Measurements from ENCODE around the gene ST6GALNAC3. TPM values are rescaled to one million over a fixed set of nuclear protein-coding genes. Genes with fewer than 3 reads are reported as not detected.
A peak's percentile ranks its signal among the peaks of the same experiment; 100 is the strongest.

Gene ST6GALNAC3
- total RNA-seq, 1 experiment from 2014 or later: 0.82 TPM

DNA sequence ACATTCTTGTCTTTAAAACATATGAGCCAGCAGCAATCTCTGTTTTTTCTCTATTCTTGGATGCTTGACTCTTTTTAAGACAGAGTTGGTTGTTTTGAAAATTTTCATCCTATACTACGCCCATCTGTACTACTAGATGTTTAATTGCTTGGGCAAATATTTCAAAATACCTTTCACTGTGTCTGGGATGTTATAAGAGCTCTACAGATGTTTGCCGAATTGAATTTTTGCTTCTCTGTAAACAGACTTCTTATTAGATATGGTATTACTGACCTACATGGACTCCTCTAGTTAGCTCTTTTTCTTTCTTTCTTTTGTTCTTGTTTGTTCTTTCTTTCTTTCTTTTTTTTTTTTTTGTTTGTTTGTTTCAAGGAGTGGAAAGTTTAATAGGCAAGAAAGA is 345.1 kb downstream of the ST6GALNAC3 start:
- Mint-ChIP-seq H3K4me3 (ENCODE audit: unreplicated experiment) (no peak overlapping the region), H3K9me3 (ENCODE audit: unreplicated experiment) (no peaks in the 10 kb centered on the region), H3K27ac (ENCODE audit: low read depth, unreplicated experiment) (no peak overlapping the region), H3K27me3 (ENCODE audit: insufficient read depth, unreplicated experiment) (no peaks in the 10 kb centered on the region), H3K4me1 (ENCODE audit: insufficient read depth, unreplicated experiment) (no peaks in the 10 kb centered on the region), H3K36me3 (ENCODE audit: insufficient read depth, unreplicated experiment) (no peaks in the 10 kb centered on the region)
- TF ChIP-seq CTCF (IDR thresholded peaks at IDR 0.05; ENCODE audit: unreplicated experiment): no peak
- no peak for DNase-seq (ENCODE audit: unreplicated experiment)
- intact Hi-C loops (cut with micrococcal nuclease): no loop called here
- ChIA-PET CTCF (interaction anchor here (0.6 to 0.7 kb wide), 3 partner anchors 9 to 348 kb away, joined by 3 to 4 read pairs (median 4); no protein-coding TSS in a partner anchor), POLR2A (interaction anchor here (1.4 kb wide), 1 partner anchor 26 kb away, joined by 3 read pairs; no protein-coding TSS in a partner anchor)
- no TSS peak for BruUV-seq (replicated peaks)

DNA sequence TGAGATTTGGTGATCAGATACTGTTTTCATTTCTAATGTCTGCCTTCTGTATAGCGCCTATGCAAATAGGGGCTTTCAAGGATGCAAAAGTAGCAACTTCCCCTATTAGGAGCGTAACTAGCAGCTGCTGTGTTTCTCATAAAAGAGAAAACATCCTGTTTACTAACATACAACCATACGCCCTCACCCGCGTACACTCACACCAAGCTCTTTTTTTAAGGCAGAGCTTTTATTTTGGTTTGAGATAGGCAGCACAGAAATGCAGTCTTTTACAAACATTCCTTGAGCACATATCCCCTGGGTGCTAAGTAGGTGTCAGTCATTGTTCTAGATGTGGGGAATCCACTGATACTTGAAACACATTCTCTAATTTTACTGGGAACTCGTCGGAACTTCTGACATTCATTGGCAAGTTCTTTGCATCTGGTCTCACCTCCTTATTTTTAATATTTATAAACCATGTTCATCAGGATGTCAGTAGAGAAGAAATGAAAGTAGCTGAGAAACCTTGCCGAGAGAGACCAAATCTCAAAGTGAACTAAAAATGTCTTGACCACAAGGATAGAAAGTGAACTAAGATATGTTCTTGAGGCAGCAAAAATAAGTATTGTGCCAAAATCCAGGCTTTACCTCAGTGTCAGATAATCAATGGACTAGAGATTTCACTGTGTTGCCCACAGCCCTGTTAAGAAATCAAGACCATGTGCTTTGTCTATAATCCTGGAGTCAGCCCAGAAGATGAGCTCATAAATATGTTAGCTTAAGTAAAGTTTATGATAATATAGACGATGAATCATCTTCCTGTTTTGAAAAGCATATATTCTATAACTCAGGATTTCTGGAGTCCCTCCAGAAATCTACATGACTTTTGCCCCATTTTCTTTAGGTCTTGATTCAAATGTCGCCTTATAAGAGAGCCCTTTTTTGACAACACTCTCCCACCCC is 350.9 kb downstream of the ST6GALNAC3 start:
- BruUV-seq (replicated peaks): TSS peak; percentile 98
- ChIA-PET CTCF (interaction anchor here (0.6 to 0.8 kb wide), 2 partner anchors 13 to 36 kb away, joined by 3 read pairs; no protein-coding TSS in a partner anchor), POLR2A (interaction anchor here (1.8 kb wide), 1 partner anchor 9 kb away, joined by 4 read pairs; no protein-coding TSS in a partner anchor)
- no peak overlapping the region for H3K27ac Mint-ChIP-seq (ENCODE audit: low read depth, unreplicated experiment)
- no peaks in the 10 kb centered on the region for H3K9me3 Mint-ChIP-seq (ENCODE audit: unreplicated experiment)
- peaks cover 6% of the 10 kb centered on the region for H3K4me1 Mint-ChIP-seq (ENCODE audit: insufficient read depth, unreplicated experiment)
- intact Hi-C loops (cut with micrococcal nuclease): no loop called here
- TF ChIP-seq CTCF (IDR thresholded peaks at IDR 0.05; ENCODE audit: unreplicated experiment): no peak
- no peak overlapping the region for H3K4me3 Mint-ChIP-seq (ENCODE audit: unreplicated experiment)
- peak; percentile 89 for DNase-seq (ENCODE audit: unreplicated experiment)
- H3K27me3 Mint-ChIP-seq (ENCODE audit: insufficient read depth, unreplicated experiment): no peaks in the 10 kb centered on the region
- no peaks in the 10 kb centered on the region for H3K36me3 Mint-ChIP-seq (ENCODE audit: insufficient read depth, unreplicated experiment)

- intact Hi-C loops (cut with micrococcal nuclease): no loop called here
- Mint-ChIP-seq H3K9me3 (ENCODE audit: unreplicated experiment) (no peaks in the 10 kb centered on the region), H3K36me3 (ENCODE audit: insufficient read depth, unreplicated experiment) (no peaks in the 10 kb centered on the region), H3K4me1 (ENCODE audit: insufficient read depth, unreplicated experiment) (peaks cover 6% of the 10 kb centered on the region), H3K4me3 (ENCODE audit: unreplicated experiment) (no peak overlapping the region), H3K27ac (ENCODE audit: low read depth, unreplicated experiment) (no peak overlapping the region), H3K27me3 (ENCODE audit: insufficient read depth, unreplicated experiment) (no peaks in the 10 kb centered on the region)
- ChIA-PET POLR2A (interaction anchor here (0.6 to 0.8 kb wide), 2 partner anchors 11 to 57 kb away, joined by 3 read pairs; no protein-coding TSS in a partner anchor), CTCF (no interaction called here)
- peak; percentile 66 for DNase-seq (ENCODE audit: unreplicated experiment)
- TF ChIP-seq CTCF (IDR thresholded peaks at IDR 0.05; ENCODE audit: unreplicated experiment): no peak
- BruUV-seq (replicated peaks): no TSS peak
These were observed 352.1 kb downstream of the ST6GALNAC3 start for GRCh38 chr1:76426606-76427005.

GRCh38 chr1:76428028-76428427 is 353.5 kb downstream of the ST6GALNAC3 start:
- Mint-ChIP-seq H3K4me1 (ENCODE audit: insufficient read depth, unreplicated experiment) (peaks cover 6% of the 10 kb centered on the region), H3K27ac (ENCODE audit: low read depth, unreplicated experiment) (no peak overlapping the region), H3K27me3 (ENCODE audit: insufficient read depth, unreplicated experiment) (no peaks in the 10 kb centered on the region), H3K9me3 (ENCODE audit: unreplicated experiment) (no peaks in the 10 kb centered on the region), H3K36me3 (ENCODE audit: insufficient read depth, unreplicated experiment) (no peaks in the 10 kb centered on the region), H3K4me3 (ENCODE audit: unreplicated experiment) (no peak overlapping the region)
- TF ChIP-seq CTCF (IDR thresholded peaks at IDR 0.05; ENCODE audit: unreplicated experiment): no peak
- no TSS peak for BruUV-seq (replicated peaks)
- DNase-seq (ENCODE audit: unreplicated experiment): no peak
- ChIA-PET CTCF (interaction anchor here (0.5 to 0.6 kb wide), 2 partner anchors 9 to 1105 kb away, joined by 4 read pairs; no protein-coding TSS in a partner anchor), POLR2A (no interaction called here)
- intact Hi-C loops (cut with micrococcal nuclease): no loop called here

Measured in MCF 10A (cell line).